ENCODE data around the gene EFCAB13.
"Not testable (repeated sequence)": the region's sequence is repeated elsewhere in the genome, so short reads cannot be mapped to it uniquely, and the experiment has no call there.

DNA sequence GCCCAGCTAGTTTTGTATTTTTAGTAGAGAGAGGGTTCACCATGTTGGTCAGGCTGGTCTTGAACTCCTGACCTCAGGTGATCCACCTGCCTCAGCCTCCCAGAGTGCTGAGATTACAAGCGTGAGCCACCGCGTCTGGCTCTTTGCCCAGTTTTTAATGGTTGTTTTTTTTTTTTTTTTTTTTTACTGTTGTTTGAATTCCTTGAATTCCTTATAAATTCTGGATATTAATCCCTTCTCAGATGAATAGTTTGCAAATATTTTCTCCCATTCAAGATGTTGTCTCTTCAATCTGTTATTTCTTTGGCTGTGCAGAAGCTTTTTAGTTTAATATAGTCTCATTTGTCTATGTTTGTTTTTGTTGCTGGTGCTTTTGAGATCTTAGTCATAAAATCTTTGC lies 47.1 kb downstream of the EFCAB13 start:
- TF ChIP-seq, protein P1, sequence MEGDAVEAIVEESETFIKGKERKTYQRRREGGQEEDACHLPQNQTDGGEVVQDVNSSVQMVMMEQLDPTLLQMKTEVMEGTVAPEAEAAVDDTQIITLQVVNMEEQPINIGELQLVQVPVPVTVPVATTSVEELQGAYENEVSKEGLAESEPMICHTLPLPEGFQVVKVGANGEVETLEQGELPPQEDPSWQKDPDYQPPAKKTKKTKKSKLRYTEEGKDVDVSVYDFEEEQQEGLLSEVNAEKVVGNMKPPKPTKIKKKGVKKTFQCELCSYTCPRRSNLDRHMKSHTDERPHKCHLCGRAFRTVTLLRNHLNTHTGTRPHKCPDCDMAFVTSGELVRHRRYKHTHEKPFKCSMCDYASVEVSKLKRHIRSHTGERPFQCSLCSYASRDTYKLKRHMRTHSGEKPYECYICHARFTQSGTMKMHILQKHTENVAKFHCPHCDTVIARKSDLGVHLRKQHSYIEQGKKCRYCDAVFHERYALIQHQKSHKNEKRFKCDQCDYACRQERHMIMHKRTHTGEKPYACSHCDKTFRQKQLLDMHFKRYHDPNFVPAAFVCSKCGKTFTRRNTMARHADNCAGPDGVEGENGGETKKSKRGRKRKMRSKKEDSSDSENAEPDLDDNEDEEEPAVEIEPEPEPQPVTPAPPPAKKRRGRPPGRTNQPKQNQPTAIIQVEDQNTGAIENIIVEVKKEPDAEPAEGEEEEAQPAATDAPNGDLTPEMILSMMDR (IDR thresholded peaks at IDR 0.05), result not testable (repeated sequence)
- TF ChIP-seq SIN3A (IDR thresholded peaks at IDR 0.05; ENCODE audit: borderline replicate concordance, insufficient read depth, low read depth, low read length), result not testable (repeated sequence)
- TF ChIP-seq, protein P2, sequence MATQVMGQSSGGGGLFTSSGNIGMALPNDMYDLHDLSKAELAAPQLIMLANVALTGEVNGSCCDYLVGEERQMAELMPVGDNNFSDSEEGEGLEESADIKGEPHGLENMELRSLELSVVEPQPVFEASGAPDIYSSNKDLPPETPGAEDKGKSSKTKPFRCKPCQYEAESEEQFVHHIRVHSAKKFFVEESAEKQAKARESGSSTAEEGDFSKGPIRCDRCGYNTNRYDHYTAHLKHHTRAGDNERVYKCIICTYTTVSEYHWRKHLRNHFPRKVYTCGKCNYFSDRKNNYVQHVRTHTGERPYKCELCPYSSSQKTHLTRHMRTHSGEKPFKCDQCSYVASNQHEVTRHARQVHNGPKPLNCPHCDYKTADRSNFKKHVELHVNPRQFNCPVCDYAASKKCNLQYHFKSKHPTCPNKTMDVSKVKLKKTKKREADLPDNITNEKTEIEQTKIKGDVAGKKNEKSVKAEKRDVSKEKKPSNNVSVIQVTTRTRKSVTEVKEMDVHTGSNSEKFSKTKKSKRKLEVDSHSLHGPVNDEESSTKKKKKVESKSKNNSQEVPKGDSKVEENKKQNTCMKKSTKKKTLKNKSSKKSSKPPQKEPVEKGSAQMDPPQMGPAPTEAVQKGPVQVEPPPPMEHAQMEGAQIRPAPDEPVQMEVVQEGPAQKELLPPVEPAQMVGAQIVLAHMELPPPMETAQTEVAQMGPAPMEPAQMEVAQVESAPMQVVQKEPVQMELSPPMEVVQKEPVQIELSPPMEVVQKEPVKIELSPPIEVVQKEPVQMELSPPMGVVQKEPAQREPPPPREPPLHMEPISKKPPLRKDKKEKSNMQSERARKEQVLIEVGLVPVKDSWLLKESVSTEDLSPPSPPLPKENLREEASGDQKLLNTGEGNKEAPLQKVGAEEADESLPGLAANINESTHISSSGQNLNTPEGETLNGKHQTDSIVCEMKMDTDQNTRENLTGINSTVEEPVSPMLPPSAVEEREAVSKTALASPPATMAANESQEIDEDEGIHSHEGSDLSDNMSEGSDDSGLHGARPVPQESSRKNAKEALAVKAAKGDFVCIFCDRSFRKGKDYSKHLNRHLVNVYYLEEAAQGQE (IDR thresholded peaks at IDR 0.05; ENCODE audit: insufficient read depth in 1 of 2, low read depth in 2 of 2, low read length in 1 of 2), result not testable (repeated sequence)
